ENCODE data around the gene ARHGEF4.

- TF ChIP-seq, protein P1, sequence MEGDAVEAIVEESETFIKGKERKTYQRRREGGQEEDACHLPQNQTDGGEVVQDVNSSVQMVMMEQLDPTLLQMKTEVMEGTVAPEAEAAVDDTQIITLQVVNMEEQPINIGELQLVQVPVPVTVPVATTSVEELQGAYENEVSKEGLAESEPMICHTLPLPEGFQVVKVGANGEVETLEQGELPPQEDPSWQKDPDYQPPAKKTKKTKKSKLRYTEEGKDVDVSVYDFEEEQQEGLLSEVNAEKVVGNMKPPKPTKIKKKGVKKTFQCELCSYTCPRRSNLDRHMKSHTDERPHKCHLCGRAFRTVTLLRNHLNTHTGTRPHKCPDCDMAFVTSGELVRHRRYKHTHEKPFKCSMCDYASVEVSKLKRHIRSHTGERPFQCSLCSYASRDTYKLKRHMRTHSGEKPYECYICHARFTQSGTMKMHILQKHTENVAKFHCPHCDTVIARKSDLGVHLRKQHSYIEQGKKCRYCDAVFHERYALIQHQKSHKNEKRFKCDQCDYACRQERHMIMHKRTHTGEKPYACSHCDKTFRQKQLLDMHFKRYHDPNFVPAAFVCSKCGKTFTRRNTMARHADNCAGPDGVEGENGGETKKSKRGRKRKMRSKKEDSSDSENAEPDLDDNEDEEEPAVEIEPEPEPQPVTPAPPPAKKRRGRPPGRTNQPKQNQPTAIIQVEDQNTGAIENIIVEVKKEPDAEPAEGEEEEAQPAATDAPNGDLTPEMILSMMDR (conservative IDR thresholded peaks at IDR 0.05) = no peak
- no peak for TF ChIP-seq EZH2 (IDR thresholded peaks at IDR 0.05; ENCODE audit: low read depth)
These were observed 204.1 kb downstream of the ARHGEF4 start for GRCh38 chr2:131040661-131041401.
